GM19099 (cell line): ENCODE results near the gene CDC40.

ENCODE experiments used
- POLR2A ChIP-seq: IDR thresholded peaks from 3 replicates; pipeline ENCODE4 v1.6.1; 2011; ENCODE audit warnings: low read depth; ENCODE audit not compliant: insufficient read length; ENCODE audit errors: extremely low read depth

The CDC40 gene

DNA sequence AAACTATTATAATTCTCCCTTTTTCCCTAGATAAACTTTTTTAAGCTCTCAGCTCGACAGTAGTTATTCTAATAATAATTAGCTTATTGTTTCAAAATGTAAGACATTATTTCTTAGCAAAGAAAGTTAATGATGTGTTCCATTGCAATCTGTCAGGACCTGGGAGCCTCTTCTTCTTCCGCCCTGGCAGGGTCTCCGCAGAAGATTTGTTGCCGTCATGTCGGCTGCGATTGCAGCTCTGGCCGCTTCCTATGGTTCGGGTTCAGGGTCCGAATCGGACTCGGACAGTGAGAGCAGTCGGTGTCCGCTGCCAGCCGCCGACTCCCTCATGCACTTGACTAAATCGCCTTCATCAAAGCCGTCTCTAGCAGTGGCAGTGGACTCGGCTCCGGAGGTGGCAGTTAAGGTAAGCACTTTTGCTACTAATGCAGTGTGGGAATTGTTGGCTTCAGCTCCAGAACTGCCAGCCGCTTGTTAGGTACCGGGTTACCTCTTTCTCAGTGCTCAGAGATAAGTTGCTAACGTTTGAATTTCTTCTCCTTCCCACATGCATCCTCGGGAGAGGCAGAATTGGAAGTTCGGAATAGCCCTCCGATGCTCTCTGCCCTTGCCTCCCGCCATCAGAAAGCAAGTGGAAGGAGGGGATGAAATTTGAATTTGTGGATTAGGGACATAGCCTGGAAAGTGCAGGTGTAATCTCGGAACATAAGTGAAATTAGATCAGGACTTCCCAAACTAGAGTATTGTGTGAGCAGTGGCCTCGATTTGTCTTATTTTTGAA, at the start of gene CDC40:
Gene CDC40, plus strand, starts transcription at position 200 of the 781 bp plus-strand sequence. Its CDS starts 18 bp downstream, at position 218.
- TF ChIP-seq POLR2A = peak; percentile 80

DNA sequence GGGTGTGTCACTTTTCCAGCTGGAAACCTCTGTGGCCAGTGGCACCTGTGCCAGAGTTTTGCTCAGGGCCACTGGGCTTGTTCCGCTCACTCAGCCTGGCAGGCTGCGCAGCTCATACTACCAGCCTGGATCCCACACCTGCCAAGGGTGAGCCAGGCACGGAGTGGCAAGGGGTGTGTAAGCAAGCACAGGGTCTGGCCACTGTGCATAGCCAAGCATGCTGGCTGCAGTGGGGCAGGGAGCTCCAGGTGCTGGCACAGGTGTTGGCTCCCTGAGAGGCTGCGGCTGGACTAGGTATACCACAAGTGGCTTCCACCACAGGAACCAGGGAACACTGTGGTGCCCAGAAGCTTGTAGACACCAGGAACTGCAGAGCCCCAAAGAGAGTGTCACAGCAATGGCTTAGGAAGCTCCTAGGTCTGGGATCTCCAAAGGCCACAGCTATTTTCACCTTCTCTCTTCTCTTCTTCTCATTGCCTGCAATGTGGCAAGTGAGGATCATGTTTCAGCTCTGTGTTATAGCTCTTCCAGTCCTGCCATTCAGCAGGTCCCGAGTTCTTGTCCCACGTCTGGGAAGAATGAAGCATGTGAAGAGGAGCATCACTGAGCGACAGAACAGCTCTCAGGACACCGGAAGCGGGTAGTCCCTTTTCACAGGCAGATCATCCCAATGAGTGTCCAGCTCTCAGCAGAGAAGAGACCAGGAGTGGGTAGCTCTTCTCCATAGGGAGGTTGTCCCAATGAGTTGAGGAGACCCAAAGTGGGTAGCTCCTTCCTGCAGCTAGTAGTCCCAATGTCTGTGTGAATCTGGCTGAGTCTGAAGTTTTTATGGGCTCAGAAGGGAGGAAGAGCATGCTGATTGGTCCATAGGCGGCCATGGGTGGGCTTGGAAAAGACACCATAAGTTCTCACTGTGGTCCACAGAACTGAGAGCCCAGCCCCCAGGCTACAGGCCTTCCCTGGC, 42.0 kb upstream of the CDC40 start:
- no peak for TF ChIP-seq POLR2A

DNA sequence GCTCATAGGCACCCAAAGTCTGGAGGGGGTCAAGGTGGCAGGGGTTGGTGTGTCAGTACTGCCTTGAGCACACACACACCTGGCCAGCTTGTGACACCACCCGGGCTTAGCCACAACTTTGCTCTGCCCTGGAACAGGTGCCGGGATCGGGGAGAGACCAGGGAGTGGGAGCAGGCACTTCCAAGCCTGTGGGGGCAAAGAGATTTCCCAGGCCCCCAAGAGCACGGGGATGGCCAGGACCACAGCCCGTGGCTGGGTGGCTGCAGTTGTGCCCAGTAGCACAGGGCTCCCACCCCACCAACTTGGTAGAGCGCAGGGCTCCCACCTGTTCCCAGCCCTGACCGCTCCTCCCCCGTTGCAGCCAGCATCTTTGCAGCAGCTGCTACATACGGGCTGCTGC, 41.2 kb upstream of the CDC40 start:
- TF ChIP-seq POLR2A = no peak

DNA sequence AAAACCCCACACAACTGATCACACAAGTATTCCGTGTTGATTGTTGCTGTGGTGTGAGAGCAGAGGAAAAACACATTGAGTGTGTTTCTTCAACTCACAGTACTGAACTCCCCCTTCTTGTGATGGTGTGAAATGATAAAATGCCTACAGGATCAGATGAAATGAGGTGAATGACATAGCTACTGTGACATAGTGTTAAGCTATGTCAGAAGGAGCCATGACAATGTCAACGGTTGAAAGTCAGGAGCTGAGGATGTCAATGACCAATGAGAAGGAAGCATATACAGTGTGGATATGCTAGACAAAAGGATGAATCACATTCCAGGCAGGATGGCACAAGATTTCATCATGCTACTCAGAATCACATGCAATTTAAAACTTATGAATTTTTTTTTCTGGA, 39.6 kb upstream of the CDC40 start:
- TF ChIP-seq POLR2A = no peak

DNA sequence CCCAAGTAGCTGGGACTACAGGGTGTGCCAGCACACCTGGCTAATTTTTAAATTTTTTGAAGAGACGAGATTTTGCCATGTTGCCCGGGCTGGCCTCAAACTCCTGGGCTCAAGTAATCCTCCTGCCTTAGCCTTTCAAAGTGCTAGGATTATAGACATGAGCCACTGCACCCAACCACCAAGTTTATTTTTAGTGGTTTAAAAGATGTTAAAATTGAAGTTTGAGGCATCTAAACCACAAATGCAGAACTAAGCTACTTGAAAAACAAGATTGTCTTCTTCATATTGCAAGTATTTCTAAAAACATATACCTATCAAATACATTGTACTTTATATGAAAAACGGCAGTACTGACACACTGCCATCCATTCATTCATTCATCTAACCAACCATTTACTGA, 32.4 kb upstream of the CDC40 start:
- TF ChIP-seq POLR2A = no peak

DNA sequence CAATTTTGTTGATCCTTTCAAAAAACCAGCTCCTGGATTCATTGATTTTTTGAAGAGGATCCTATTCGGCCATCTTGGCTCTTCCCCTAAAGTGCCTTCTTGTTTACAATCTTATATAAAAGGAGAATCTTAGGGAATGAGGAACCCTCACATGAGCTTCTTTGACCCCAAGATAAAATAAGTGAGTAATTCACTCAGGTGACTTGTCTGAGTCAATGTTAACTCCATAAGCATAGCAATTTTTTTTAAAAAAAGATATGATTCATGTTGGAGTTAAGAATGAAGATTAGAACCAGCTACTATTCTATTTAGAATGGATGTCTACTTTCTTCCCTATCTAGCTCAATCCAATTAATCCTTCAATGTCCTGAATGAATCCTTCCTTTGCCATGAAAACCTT, 21.7 kb upstream of the CDC40 start:
- TF ChIP-seq POLR2A = no peak

DNA sequence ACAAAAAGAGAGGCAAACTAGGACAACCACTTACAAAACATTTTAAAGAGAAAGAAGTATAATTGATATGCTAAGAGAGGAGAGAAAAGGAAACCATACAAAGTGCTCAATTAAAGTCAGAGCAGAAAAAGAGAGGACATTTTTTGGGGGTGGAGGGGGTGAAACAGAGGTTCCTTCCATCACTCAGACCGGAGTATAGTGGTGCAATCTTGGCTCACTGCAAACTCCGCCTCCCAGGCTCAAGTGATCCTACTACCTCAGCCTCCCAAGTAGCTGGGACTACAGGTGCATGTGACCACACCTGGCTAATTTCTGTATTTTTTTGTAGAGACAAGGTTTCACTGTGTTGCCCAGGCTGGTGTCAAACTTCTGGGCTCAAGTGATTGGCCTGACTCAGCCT, 10.1 kb upstream of the CDC40 start:
- no peak for TF ChIP-seq POLR2A

DNA sequence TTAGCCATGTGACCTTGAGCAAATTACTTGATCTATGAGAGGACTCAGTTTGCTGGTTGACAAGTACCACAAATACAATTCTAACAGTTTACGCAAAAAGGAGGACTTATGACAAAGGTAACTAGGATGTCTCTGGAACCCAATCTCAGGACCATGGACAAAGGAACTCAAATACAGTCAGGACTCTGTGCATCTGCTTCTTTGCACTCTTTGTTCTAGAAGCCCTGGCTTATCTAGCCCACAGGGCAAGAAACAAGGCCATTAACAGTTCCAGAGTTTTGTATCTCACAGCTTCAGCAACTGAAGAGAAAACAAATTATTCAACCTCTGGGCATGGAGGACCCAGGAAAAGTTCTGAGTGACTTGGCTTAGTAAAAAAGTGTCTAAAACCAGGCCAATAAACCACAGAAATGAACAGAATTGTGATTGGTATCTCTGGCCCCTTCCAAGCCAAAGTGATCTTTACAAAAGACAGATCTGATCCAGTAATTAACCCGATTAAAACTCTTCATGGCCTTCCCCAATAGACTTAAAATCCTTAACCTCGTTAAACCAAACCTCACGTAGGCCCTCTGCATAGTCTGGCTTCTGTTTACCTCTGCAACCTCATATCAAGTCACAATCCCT, 6.6 kb upstream of the CDC40 start:
- no peak for TF ChIP-seq POLR2A

DNA sequence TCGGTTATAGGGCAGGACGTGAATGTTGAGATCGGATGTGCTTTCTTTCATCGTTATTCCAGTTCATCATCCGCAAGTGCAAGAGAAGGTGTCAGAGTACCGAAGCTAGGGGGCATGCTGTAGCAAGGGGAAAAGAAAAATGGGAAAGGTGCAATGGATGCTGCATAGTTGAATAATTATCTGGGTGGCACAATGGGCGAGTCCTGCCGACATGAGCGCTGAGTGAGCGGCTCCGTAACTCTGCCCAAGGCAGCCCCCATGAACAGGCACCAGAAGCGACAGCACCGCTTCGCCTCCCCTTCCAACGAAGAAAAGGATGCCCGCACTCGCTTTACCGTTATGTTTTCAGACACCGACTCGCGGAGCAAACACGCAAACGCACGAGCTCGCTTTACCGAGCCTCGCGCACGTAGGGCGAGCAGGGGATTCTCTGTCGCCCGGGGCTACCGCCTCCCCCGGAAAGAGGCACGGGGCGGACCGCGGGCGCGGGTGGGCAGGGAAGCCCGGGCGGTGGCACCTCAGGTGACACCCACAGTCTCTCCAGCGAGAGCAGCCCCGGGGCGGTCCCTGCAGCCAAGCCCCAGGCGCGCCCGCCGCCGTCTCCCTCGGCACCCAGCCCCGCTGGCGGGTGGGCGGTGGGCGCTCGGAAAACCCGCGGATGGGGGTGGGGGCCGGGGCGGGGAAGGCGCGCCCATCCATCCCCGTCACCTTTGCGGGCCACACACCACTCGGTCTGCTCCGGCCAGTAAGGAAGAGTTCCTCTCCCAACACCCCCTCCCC, 1.4 kb upstream of the CDC40 start:
- TF ChIP-seq POLR2A = no peak

DNA sequence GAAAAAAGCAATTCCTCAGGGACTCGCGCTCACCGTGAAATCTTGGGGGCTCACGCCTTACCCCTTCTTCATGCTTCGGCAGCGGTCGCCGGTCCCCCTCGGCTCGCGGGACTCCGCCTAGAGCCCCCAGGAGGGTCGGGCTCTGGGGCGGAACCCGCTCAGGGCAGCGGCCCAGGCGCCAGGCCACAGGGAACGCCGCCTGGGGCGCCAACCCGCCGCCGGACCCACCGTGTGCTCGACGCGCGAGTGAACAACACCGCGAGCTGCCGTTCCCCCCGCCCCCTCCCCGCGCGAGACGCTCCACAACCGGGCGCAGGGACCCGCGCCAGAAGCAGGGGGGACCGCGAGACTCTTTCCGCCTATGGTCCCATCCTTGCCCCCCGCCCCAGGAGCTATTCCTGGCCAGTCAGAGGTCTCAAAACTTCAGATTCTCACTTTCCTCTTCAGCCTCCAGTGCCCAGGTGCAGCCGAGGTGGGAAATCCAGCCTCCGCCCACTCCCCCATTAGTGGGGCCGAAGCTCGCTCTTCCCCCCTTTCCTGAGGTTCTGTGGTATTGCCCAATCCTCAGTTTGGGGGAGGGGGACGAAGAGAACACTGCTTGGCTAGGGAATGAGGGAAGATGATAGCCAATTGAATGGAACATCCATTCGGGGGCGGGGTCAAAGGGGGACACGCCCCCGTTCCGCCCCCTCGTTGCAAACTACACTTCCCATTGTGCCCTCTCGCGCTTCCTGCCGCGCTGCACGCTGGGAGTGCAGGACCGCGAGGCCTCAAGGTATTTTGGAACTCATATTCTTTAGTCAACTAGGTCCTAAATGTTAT, 610 bp upstream of the CDC40 start, which contains the start of gene WASF1:
Gene WASF1, minus strand, starts transcription at position 265 of the 822 bp plus-strand sequence. CDS start 52,069 bp downstream, outside the sequence.
- TF ChIP-seq POLR2A = no peak

DNA sequence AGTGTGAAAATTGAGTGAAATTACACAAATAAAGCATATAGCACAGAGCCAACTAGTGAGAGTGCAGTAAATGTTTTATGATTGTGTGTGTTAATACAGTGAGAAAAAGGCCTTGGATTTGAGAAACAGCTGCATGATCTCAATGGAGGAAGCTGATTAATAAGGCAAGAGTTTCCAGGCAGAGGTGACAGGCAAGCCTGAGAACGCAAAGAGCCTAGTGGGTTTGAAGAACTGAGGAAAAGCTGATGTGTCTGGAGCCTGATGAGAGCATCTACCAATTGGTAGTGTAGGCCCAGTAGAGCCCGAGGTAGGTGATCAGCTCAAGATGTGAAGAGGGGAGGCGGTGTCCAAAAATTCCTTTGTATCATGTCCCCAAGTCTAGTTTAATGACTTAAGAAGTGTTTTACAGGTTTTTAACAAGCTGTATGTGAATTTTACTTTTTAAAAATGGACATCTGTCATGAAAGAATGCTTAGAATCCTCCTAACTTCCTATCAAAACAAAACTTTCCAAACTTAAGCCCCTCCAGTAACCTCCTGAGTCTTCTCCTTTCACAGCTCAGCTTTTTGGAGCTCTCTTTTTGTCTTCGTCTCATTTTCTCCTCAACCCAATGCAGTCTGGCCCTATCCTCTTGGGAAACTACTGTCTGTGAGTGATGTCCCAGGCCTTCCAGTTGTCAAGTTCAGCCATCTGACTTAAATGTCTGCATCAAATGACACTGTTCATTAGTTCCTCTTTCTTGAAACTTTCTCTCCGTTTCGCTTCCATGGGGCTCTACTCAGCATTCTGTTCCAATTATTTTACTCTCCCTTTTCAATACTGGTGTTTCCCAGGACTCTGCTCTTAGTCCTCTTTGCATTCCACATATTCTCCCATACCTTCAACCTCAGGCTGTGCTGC, 1.2 kb downstream of the CDC40 start:
- no peak for TF ChIP-seq POLR2A

DNA sequence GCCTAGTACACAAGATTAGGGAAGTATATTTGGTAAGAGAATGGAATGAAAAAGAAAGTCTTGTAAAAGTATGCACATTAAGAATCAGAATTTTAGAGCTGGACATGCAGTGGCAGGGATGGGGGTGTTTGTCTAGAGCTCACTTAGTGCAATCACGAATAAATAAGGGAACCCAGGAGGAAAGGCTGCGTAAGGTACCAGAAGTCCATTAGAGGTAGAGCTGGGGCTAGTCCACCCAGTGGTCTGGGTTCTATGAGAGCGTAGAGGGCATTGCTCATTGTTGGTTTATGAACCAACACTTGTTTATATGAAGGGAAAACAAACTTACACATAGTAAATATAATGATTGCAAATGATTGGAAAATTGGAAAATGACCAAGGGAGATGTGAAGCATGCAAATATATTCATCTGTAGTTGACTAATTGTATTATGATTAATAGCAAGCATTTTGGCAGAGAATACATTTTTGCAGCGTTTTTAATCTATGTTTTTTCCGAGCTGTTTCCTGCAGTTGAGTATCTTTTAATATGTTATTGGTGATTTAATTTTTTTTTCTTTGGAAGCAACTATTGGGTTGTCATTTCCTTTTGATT, 3.2 kb downstream of the CDC40 start:
- no peak for TF ChIP-seq POLR2A
